GM12872 (cell line): ENCODE data around the gene OR6K6.

Experiments used
- CTCF ChIP-seq: IDR thresholded peaks from 3 replicates; pipeline ENCODE4 v1.5.1; 2011; ENCODE audit warnings: low read depth, mild to moderate bottlenecking, low read length, moderate library complexity; ENCODE audit not compliant: insufficient read depth

OR6K6 gene, protein sequence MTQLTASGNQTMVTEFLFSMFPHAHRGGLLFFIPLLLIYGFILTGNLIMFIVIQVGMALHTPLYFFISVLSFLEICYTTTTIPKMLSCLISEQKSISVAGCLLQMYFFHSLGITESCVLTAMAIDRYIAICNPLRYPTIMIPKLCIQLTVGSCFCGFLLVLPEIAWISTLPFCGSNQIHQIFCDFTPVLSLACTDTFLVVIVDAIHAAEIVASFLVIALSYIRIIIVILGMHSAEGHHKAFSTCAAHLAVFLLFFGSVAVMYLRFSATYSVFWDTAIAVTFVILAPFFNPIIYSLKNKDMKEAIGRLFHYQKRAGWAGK

DNA sequence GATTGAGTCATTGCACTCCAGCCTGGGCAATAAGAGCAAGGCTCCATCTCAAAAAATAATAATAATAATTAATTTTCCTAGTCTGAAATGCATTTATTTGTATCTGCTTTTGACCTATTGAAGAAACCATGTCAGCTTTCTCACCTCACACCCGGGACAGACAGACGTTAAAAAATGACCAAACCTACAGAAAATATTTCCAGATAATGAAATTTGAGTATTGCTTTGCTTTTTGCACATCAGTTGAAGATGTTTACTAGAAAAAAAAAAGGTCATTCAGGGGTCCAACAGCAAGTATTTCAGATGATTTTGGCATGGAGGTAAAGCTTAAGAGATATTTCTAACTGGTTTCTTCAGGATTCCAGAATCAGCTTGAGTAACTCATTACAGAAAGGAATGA, at the start of gene OR6K6:
Gene OR6K6, plus strand, starts transcription at position 301 of the 400 bp plus-strand sequence. CDS start 168 bp downstream, outside the sequence.
- no peak for TF ChIP-seq CTCF

DNA sequence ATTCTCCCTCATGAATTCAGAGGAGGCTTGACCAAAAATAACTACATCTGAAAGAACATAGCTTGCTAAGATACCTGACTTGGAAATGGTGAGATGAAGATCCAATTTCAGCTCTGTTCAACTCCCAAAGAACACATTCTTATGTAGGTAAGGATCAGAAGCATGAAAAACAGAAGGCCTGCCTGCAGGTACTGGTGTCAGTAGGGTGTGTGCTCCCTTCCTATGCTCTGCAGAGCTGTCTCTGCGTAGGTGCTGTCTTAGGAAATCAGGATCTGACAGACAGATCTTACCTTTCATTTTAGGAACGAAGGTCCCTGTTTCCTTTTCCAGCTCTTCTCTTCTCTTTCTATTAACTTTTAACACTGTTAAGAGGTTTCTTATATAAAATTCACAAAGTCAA, 48.4 kb upstream of the OR6K6 start:
- TF ChIP-seq CTCF, result no peak

DNA sequence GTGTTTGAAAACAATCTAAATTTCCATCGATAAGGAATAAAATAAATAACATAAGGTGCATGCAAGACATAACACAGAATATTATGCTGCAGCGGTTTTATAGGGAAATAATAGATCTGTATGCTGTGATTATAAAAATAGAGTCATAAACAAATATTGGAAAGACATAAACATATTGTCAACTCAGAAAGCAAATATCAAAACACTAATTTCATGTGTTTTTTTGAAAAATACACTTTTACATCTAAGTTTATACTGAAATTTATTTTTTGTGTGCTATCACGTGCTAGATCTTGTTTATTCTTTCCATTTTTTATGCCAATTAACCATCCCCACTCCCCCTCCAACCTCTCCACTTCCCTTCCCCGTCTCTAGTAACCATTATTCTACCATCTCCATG, 43.4 kb upstream of the OR6K6 start:
- TF ChIP-seq CTCF, result no peak

DNA sequence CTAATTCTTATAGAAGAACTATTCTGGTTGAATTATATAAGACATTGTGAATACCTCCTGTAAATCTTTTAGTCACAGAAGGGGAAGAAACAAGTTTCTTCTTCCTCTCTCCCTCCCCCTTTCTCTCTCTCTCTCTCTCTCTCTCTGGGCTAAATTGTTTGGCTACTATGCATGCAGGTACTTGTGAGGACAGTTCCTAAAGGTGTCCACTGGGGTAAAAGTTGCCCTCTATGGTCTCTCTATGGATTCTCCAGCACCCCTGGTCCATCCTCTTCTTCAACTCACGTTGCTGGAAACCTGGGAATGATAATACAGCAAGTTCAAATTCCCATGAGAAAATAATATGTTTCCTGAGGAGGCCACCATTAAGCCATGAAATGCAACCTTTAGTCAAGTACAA, 39.8 kb upstream of the OR6K6 start:
- TF ChIP-seq CTCF, result no peak

DNA sequence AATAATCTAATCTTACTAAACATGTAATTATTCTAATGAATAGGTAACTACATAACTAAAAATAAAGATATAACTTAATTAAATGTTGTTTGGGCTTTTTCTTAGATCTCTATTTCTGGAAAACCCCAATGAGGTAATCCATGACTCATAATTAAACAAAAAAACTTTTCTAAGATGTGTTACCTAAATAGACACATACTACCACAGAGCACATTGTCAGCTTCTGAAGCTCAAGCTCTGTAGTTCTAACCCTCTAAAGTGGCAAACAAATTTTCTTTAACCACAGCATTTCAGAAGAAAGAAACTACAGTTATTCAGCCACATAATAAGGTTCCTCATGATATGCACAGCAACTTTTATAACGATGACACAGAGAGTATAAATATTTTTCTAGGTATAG, 38.2 kb upstream of the OR6K6 start:
- TF ChIP-seq CTCF, result no peak

DNA sequence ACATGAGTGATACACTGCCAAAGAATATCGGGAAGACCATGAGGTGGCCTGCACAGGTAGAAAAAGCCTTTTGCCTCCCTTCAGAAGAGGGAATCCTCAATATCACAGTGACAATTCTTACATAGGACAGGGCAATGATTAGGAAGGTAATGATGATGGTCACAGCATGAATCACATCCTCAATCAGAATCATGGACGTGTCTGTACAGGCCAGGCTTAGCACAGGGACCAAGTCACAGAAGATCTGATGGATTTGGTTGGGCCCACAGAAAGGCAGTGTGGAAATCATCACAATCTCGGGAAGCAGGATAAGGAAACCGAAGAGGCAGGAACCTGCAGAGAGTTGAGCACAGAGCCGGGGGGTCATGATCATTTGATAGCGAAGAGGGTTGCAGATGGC, 37.2 kb upstream of the OR6K6 start:
- TF ChIP-seq CTCF, result no peak

- no peak for TF ChIP-seq CTCF
Observed at GRCh38 chr1:158719664-158720063, 34.9 kb upstream of the OR6K6 start.
